NCI-H748 (cell line): ENCODE measurements around the gene RUVBL2.
"Not testable (repeated sequence)": the region's sequence is repeated elsewhere in the genome, so short reads cannot be mapped to it uniquely, and the experiment has no call there.

Experiments
- DNase-seq: peaks from one replicate; lab custom pipeline; 2025; ENCODE audit not compliant: unreplicated experiment; lab: John Stamatoyannopoulos, UW

RUVBL2 gene

GRCh38 chr19:49016067-49016839 lies 22.6 kb downstream of the RUVBL2 start:
- no peak for DNase-seq

GRCh38 chr19:49017041-49017665 lies 23.5 kb downstream of the RUVBL2 start, which contains the start of gene LHB:
Gene LHB, minus strand, starts transcription at chr19:49017091. Its CDS starts 10 bp downstream, at chr19:49017081.
- no peak for DNase-seq

DNA sequence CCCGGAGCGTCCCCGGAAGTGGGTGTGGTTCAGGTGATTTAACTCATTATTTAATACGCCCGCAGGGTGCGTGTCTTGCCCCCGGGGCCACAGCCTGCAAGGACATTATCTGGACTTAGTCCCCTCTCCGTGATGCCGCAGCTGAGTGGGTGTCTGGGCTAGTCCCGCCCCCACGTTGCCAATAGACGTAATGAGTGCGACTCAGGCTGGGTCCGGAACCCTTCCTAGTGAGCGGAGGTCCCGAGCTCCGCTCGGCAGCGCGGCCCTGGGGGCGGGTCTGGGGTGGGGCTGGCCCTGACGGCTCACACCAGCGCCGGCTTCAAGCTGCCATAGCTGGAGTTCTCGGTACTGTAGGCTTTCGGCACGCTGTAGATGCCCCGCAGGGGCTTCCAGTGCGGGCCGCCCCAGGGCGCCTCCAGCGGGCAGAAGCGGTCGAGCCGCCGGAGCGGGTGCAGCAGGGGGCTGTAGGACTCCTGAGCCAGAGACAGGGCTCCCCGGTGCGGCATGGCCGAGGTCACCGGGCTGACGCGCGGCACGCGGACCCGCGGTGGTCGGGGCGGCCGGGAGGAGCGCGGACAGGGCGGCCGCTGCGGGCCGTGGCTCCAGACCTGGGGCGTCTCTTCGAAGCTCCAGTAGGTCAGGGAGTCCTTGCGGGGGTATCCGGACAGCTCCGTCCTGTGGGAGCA lies 24.1 kb downstream of the RUVBL2 start:
- peak; percentile 75 for DNase-seq

GRCh38 chr19:49018388-49019241 lies 24.9 kb downstream of the RUVBL2 start:
- peak; percentile 31 for DNase-seq

DNA sequence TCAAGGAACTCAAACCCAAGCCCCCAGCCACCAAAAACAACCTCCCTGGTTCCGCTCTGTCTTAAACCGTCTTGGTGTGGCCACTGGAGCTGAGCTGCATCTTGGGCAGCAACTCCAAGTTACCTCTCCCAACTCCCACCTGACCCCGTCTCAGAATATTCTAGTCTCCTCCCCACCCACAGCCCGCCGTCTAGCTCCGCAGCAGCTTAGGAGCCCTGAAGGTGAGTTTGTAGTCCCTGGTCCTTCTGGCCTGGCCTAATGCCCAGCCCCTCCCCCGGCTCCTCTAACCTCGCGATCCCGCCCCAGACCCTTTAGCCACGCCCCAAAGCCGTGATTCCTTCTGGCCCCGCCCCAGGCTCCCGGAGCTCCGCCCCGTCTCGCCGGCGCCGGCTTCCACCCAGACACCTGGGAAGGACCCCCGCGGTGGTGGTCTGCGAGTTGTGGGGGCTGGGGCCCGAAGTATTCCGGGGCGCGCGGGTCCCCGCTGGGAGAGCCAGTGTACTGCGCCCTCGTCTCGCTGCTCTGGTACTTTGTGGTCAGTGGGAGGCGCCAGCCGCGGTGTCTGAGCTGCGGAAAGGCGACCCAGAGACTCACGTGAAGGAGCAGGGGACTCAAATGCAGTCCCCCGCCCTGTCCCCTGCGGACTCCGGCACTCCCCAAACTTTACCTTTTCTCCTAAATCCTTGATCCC lies 25.7 kb downstream of the RUVBL2 start:
- DNase-seq, result peak; percentile 85

DNA sequence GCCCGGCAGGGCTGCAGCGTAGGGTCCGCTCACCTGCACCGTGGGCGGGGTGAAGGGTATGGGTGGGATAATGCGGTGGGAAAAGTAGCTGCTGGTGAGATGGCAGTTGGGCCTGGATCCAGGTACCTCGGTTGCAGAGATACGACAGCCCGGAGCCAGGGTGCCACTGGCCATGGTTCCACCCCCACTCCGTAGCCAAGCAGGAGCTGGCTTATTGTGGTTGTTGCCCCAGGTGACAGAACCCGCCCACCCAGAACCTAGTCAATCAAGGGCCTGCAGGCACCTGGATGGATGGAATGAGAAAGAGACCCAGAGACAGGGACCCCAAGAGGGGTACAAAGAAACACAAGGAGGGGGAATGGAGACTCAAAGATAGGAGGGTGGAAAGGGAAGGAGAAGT lies 26.7 kb downstream of the RUVBL2 start:
- DNase-seq, result peak; percentile 39

- DNase-seq, result no peak
These were observed 27.5 kb downstream of the RUVBL2 start for GRCh38 chr19:49020931-49021895.

DNA sequence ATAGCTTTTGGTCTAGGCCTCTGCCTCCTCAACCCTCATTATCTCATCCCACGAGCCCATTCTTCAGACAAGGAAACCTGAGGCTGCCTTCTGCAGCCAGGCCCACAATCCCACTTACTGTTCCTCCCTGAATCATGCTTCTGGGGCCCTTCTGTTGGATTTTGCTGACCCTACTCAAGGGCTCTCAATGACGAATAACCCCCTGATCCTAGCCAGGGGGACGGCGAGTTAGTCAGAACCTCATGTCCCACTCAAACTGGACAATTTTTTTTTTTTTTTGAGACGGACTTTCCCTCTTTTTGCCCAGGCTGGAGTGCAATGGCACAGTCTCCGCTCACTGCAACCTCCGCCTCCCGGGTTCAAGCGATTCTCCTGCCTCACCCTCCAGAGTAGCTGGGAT lies 28.4 kb downstream of the RUVBL2 start:
- DNase-seq, result no peak

DNA sequence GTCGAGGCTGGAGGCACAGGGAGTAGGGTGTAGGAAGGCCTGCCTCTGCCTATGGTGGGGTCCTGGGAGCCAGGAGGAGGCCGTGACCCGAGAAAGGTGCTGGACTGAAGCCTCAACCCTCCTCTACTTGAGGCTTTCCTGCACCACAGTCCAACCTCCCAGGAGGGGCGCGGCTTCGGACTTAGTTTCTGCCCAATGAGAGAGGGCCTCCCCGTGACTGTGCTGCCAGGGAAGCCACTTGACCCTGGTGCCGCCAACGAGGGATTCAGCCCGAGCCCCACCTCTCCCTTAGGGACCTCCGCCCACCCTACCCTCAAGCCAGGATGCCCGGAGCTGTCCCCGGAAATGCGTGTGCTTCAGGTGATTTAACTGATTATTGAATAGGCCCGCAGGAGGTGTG lies 30.5 kb downstream of the RUVBL2 start, which contains the start of gene CGB3:
Gene CGB3, minus strand, starts transcription at position 101 of the 400 bp plus-strand sequence. CDS start 362 bp downstream, outside the sequence.
- not testable (repeated sequence) for DNase-seq

DNA sequence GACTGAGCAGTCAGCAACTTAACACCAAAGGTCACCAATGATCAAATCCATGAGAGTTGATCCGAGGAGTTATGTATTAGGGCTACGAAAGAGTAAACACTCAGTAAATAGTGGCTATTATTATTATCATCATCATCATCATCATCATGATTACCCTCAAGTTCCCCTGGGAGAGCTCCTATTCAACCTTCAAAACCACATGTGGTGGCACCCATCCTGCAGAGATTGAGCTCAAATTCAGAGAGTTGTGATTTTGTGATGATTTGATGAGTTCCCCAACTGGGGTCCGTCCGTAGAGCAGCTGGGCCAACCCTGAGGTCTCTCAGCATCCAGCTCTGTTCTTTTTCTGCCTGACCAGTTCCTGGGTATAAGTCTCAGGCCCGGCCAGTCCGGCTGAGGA lies 31.4 kb downstream of the RUVBL2 start:
- DNase-seq, result not testable (repeated sequence)

GRCh38 chr19:49025599-49025998 lies 31.9 kb downstream of the RUVBL2 start:
- DNase-seq, result not testable (repeated sequence)

GRCh38 chr19:49028686-49029085 lies 35.0 kb downstream of the RUVBL2 start:
- DNase-seq, result not testable (repeated sequence)

GRCh38 chr19:49029749-49030148 lies 36.1 kb downstream of the RUVBL2 start:
- DNase-seq, result not testable (repeated sequence)

- not testable (repeated sequence) for DNase-seq
These were observed 36.6 kb downstream of the RUVBL2 start for GRCh38 chr19:49030323-49030722.

- peak; percentile 75 for DNase-seq
These were observed 38.1 kb downstream of the RUVBL2 start, which contains the start of gene CGB2 for GRCh38 chr19:49031642-49032301. Gene CGB2, plus strand, starts transcription at chr19:49031890. Its CDS starts 206 bp downstream, at chr19:49032096.

DNA sequence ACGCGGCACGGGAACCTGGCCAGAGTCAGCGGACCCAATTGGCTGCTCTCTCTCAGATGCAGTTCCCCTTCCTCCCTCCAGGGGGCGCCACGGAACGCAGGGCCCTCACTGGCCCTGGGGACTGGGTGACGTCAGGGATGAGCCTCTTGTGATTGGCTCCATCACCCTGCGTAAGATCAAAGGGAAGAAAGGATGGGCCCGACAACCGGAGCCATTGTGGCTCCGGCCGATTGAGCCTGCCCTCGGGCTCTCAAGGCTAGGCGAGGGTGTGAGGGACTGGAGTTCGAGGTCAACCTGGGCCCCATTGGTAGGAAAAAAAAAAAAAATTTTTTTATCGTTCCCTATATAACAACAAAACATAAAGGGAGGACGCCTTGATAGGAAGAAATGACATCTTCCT lies 43.1 kb downstream of the RUVBL2 start, which contains the start of gene CGB1:
Gene CGB1, minus strand, starts transcription at position 81 of the 400 bp plus-strand sequence. CDS start 184 bp downstream, outside the sequence.
- DNase-seq, result peak; percentile 51

GRCh38 chr19:49038111-49038510 lies 44.4 kb downstream of the RUVBL2 start:
- not testable (repeated sequence) for DNase-seq
